ENCODE measurements around the gene CEP85.

DNA sequence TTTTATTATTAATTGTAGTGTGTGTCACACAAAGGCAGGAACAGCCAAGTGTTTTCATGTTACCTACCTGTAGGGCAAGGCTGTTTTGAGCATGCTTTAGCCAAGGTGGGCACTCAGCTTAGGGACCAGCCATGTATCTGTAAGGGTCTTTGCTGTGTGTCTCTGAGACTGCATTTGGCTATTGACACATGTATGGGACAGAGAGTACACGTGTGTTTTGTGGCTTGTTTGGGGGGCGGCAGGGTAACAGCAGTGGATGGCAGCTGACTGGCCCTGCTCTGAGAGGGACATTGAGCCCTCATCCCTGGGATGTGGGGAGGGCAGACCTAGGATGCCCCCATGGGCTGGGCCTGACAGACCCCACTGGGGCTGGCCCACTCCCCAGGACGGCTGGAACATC is 36.7 kb upstream of the CEP85 start:
- TF ChIP-seq FOXK2 (IDR thresholded peaks at IDR 0.05): no peak
- no peak for TF ChIP-seq FOXM1 (IDR thresholded peaks at IDR 0.05; ENCODE audit: borderline replicate concordance)
- TF ChIP-seq FOXA1 (IDR thresholded peaks at IDR 0.05): no peak
- no peak for TF ChIP-seq TARDBP (IDR thresholded peaks at IDR 0.05)
- TF ChIP-seq ELF4 (IDR thresholded peaks at IDR 0.05): no peak
- no peak for TF ChIP-seq BHLHE40 (IDR thresholded peaks at IDR 0.05; ENCODE audit: borderline replicate concordance)
- TF ChIP-seq NFRKB (IDR thresholded peaks at IDR 0.05): no peak
- TF ChIP-seq SP1 (IDR thresholded peaks at IDR 0.05): no peak
- no peak for TF ChIP-seq CTBP1 (IDR thresholded peaks at IDR 0.05; ENCODE audit: borderline replicate concordance)
- TF ChIP-seq HDGF (IDR thresholded peaks at IDR 0.05; ENCODE audit: borderline replicate concordance): no peak
- TF ChIP-seq SUZ12 (IDR thresholded peaks at IDR 0.05): no peak

Data from HEK293T (cell line).